ENCODE results near the gene RPL18A. TPM values are rescaled to one million over a fixed set of nuclear protein-coding genes. Genes with fewer than 3 reads are reported as not detected.

RPL18A gene
- total and polyA plus RNA-seq, 2 donors (not counting 1 experiment from before 2014, with no cell fraction given): 3,228 to 3,761 TPM

GRCh38 chr19:17826508-17827056, 33.1 kb upstream of the RPL18A start:
- no peak overlapping the region for H3K4me3 ChIP-seq (ENCODE audit: control extremely low read depth in 1 of 5, extremely low read depth in 1 of 5, insufficient read depth in 1 of 5, low read depth in 2 of 5, low read length in 4 of 5)
- H3K27me3 ChIP-seq (replicated peaks in 1 of 4; ENCODE audit: control extremely low read depth in 1 of 4, control insufficient read depth in 3 of 4, insufficient read depth in 4 of 4, low read length in 3 of 4): no peaks in the 10 kb centered on the region
- Mint-ChIP-seq H3K27me3 (no peaks in the 10 kb centered on the region), H3K4me1 (no peaks in the 10 kb centered on the region), H3K4me3 (no peak overlapping the region), H3K27ac (no peak overlapping the region), H3K9me3 (ENCODE audit: insufficient read depth) (no peaks in the 10 kb centered on the region)
- DNase-seq (no peak), ATAC-seq (ENCODE audit: low read depth) (no peak)
- H3K4me2 ChIP-seq (replicated peaks; ENCODE audit: low read depth, low read length, poor library complexity, severe bottlenecking): no peak overlapping the region
- POLR2A ChIA-PET: interaction anchor here (0.6 kb wide), 1 partner anchor 8 kb away, joined by 3 read pairs; no protein-coding TSS in a partner anchor
- peaks cover 0 to 34% of the 10 kb centered on the region in 2 experiments for H3K36me3 ChIP-seq (replicated peaks in 1 of 2; ENCODE audit: control extremely low read depth in 1 of 2, control insufficient read depth in 1 of 2, extremely low read depth in 1 of 2, insufficient read depth in 2 of 2, low read length in 1 of 2)
- H3K9ac ChIP-seq (ENCODE audit: low read length): no peak overlapping the region
- intact Hi-C loops (cut with micrococcal nuclease): no loop called here
- no peaks in the 10 kb centered on the region for H3K4me1 ChIP-seq (ENCODE audit: control insufficient read depth in 2 of 2, insufficient read depth in 2 of 2, low read length in 2 of 2)
- H4K20me1 ChIP-seq (ENCODE audit: control insufficient read depth, insufficient read depth, low read length, poor library complexity, severe bottlenecking): peaks cover 19% of the 10 kb centered on the region
- CTCF ChIA-PET: no interaction called here
- 98% methylated on average over 13 of the region's 13 CpGs for WGBS (ENCODE audit: insufficient coverage)
- TF ChIP-seq EZH2 (IDR thresholded peaks at IDR 0.05; ENCODE audit: borderline replicate concordance, insufficient read depth, low read depth, low read length, poor library complexity, severe bottlenecking) (no peak), CTCF (IDR thresholded peaks at IDR 0.05) (no peak)
- H3K79me2 ChIP-seq (ENCODE audit: control insufficient read depth, insufficient read depth, low read length): peaks cover 2% of the 10 kb centered on the region
- H3K27ac ChIP-seq (ENCODE audit: low read length in 2 of 2): no peak overlapping the region
- H3K9me3 ChIP-seq (ENCODE audit: control extremely low read depth in 1 of 3, control insufficient read depth in 2 of 3, insufficient read depth in 1 of 3, low read length in 2 of 3): peaks cover 0 to 6% (median 0%) of the 10 kb centered on the region in 3 donors
- H2AFZ ChIP-seq (ENCODE audit: insufficient read depth, low read depth, low read length, poor library complexity, severe bottlenecking): no peak overlapping the region

GRCh38 chr19:17829855-17830566, 29.7 kb upstream of the RPL18A start:
- Histone ChIP-seq H3K4me2 (replicated peaks; ENCODE audit: low read depth, low read length, poor library complexity, severe bottlenecking) (no peak overlapping the region), H3K9me3 (ENCODE audit: control extremely low read depth in 1 of 3, control insufficient read depth in 2 of 3, insufficient read depth in 1 of 3, low read length in 2 of 3) (peaks cover 0 to 7% (median 0%) of the 10 kb centered on the region in 3 donors), H3K27ac (ENCODE audit: low read length in 2 of 2) (no peak overlapping the region), H3K9ac (ENCODE audit: low read length) (no peak overlapping the region), H3K4me3 (ENCODE audit: control extremely low read depth in 1 of 5, extremely low read depth in 1 of 5, insufficient read depth in 1 of 5, low read depth in 2 of 5, low read length in 4 of 5) (no peak overlapping the region), H4K20me1 (ENCODE audit: control insufficient read depth, insufficient read depth, low read length, poor library complexity, severe bottlenecking) (peaks cover 28% of the 10 kb centered on the region), H3K27me3 (replicated peaks in 1 of 4; ENCODE audit: control extremely low read depth in 1 of 4, control insufficient read depth in 3 of 4, insufficient read depth in 4 of 4, low read length in 3 of 4) (no peaks in the 10 kb centered on the region), H3K36me3 (replicated peaks in 1 of 2; ENCODE audit: control extremely low read depth in 1 of 2, control insufficient read depth in 1 of 2, extremely low read depth in 1 of 2, insufficient read depth in 2 of 2, low read length in 1 of 2) (peaks cover 1 to 61% of the 10 kb centered on the region in 2 experiments), H3K79me2 (ENCODE audit: control insufficient read depth, insufficient read depth, low read length) (peaks cover 2% of the 10 kb centered on the region), H2AFZ (ENCODE audit: insufficient read depth, low read depth, low read length, poor library complexity, severe bottlenecking) (no peak overlapping the region), H3K4me1 (ENCODE audit: control insufficient read depth in 2 of 2, insufficient read depth in 2 of 2, low read length in 2 of 2) (no peaks in the 10 kb centered on the region)
- intact Hi-C loops (cut with micrococcal nuclease): no loop called here
- no peak for DNase-seq
- TF ChIP-seq CTCF (IDR thresholded peaks at IDR 0.05) (no peak), EZH2 (IDR thresholded peaks at IDR 0.05; ENCODE audit: borderline replicate concordance, insufficient read depth, low read depth, low read length, poor library complexity, severe bottlenecking) (no peak)
- no peak overlapping the region for H3K27ac Mint-ChIP-seq
- H3K9me3 Mint-ChIP-seq (ENCODE audit: insufficient read depth): no peaks in the 10 kb centered on the region
- no peaks in the 10 kb centered on the region for H3K27me3 Mint-ChIP-seq
- ATAC-seq (ENCODE audit: low read depth): no peak
- H3K4me3 Mint-ChIP-seq: no peak overlapping the region
- 95% methylated on average over 25 of the region's 29 CpGs for WGBS (ENCODE audit: insufficient coverage)
- no peaks in the 10 kb centered on the region for H3K4me1 Mint-ChIP-seq
- ChIA-PET CTCF (interaction anchor here (1.2 kb wide), 1 partner anchor 127 kb away, joined by 3 read pairs; no protein-coding TSS in a partner anchor), POLR2A (interaction anchor here (1.0 to 1.2 kb wide), 2 partner anchors 18 to 20 kb away, joined by 4 to 11 read pairs; partner anchors contain the start of gene JAK3)

All from B cell (primary cell).